SJSA1 (cell line): ENCODE measurements around the gene AGRN. TPM values are rescaled to one million over a fixed set of nuclear protein-coding genes. Genes with fewer than 3 reads are reported as not detected.
A peak's percentile ranks its signal among the peaks of the same experiment; 100 is the strongest.
"Not testable (repeated sequence)": the region's sequence is repeated elsewhere in the genome, so short reads cannot be mapped to it uniquely, and the experiment has no call there.

Experiments
- DNase-seq, 2 experiments: peaks; one replicate each; pipeline ENCODE4 v3.0.0-alpha.2; 2015 to 2020; ENCODE audit warnings: low spot score in 2 of 2, low read depth in 1 of 2
- H3K27ac ChIP-seq: fragments of 250-450 bp; sonication (Bioruptor Pico); 2 replicates; pipeline ENCODE4 v1.5.1; 2020; ENCODE audit warnings: mild to moderate bottlenecking, moderate library complexity
- H3K27me3 ChIP-seq: fragments of 250-450 bp; sonication (Bioruptor Pico); replicated peaks from 2 replicates; pipeline ENCODE4 v1.5.1; 2020; ENCODE audit warnings: mild to moderate bottlenecking, moderate library complexity
- H3K36me3 ChIP-seq: fragments of 250-450 bp; sonication (Bioruptor Pico); 2 replicates; pipeline ENCODE4 v1.5.1; 2020; ENCODE audit warnings: mild to moderate bottlenecking
- H3K4me1 ChIP-seq: fragments of 250-450 bp; sonication (Bioruptor Pico); replicated peaks from 2 replicates; pipeline ENCODE4 v1.6.1; 2021; ENCODE audit warnings: mild to moderate bottlenecking
- H3K4me3 ChIP-seq: fragments of 250-450 bp; sonication (Bioruptor Pico); 2 replicates; pipeline ENCODE4 v1.5.1; 2020; ENCODE audit warnings: mild to moderate bottlenecking
- H3K9me3 ChIP-seq: fragments of 250-450 bp; sonication (Bioruptor Pico); replicated peaks from 2 replicates; pipeline ENCODE4 v1.5.1; 2020; ENCODE audit warnings: mild to moderate bottlenecking
- total RNA-seq: library from RNA; depleted of rRNA; stranded (reverse); fragments of >200 nt; shearing (Covaris generic); gene quantifications from 2 replicates; pipeline ENCODE4 v1.2.3, GENCODE V29; 2014

The AGRN gene
- total RNA-seq, 1 experiment from 2014 or later, result 53.8 TPM

DNA sequence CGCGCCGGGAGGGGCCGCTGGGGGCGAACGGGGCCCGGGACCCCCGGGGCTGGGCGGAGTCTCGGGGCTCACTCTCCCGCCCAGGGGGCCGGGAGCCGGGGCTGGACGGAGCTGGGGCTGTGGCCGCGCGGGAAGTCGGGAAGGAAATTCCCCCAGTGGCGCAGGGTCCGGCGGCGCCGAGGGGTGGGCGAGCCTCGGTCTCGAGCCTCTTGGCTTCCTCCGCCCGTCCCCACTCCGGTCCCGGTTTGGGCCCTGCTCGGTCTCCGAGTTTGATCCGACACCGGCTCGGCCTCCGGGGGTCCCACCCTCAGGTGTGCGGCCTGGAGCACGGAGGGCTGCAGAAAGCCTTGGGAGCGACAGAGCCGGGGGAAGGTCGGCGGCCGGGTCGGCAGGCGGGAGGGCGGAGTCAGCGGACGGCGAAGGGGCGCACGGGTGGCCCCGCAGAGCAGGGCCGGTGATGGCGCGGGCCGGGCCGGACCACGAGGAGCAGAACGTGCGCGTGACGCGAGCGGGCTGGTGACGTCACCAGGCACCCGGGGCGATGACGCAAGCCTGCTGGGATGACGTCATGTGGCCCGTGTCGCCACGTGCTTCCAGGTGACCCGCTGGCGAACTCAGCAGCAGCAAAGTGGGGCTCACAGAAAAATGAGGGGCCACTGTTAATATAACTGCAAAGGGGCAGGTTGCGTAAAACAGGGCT is 19.4 kb upstream of the AGRN start:
- peak overlapping the region; percentile 100 for H3K27ac ChIP-seq
- peaks cover 33% of the 10 kb centered on the region for H3K4me1 ChIP-seq
- peaks cover 31% of the 10 kb centered on the region for H3K36me3 ChIP-seq
- H3K4me3 ChIP-seq, result peak overlapping the region; percentile 66
- H3K27me3 ChIP-seq, result no peaks in the 10 kb centered on the region
- peak; percentile 89 to 93 for DNase-seq
- H3K9me3 ChIP-seq, result peaks cover 6% of the 10 kb centered on the region; the same call in 1 of the 2 replicates

DNA sequence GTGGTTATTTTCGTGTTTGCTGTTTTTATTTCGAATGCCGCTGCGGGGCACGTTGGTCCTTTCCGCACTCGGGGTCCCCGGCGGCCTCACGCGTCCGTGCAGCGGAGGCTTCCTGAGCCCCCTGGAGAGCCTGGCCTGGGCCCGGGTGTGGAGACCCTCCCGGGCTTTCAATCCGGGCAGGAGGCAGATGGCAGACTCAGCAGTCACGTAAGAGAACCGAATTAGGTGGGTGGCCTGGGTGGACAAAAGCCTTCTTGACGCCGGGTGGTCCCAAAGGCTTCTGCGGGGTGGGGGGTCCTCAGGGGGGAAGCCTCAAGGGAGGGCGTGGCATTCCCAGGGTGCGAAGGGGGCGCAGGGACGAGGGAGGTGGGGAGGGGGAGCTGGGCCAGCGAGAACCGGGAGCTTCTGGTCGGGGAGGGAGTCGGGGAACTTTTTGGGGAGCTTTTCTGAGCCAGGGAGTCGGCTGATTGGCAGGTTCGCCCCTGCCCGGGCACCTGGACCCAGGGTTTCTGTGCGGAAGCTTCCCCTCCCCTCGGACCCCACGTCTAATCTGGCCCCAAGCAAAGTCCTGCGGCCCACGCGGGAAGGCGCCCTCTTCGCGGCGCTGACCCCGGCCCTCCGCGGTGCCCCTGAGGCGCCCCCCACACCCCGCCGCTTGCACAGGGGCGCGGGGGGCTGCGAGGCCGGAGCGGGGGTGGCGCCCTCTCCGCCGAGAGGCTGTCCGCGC is 18.7 kb upstream of the AGRN start:
- H3K27me3 ChIP-seq, result no peaks in the 10 kb centered on the region
- DNase-seq, result peak in 1 of 2 experiments; percentile 81
- H3K27ac ChIP-seq, result peak overlapping the region; percentile 100
- H3K4me1 ChIP-seq, result peaks cover 33% of the 10 kb centered on the region
- peaks cover 6% of the 10 kb centered on the region; the same call in 1 of the 2 replicates for H3K9me3 ChIP-seq
- H3K36me3 ChIP-seq, result peaks cover 31% of the 10 kb centered on the region
- H3K4me3 ChIP-seq, result peak overlapping the region; percentile 66

DNA sequence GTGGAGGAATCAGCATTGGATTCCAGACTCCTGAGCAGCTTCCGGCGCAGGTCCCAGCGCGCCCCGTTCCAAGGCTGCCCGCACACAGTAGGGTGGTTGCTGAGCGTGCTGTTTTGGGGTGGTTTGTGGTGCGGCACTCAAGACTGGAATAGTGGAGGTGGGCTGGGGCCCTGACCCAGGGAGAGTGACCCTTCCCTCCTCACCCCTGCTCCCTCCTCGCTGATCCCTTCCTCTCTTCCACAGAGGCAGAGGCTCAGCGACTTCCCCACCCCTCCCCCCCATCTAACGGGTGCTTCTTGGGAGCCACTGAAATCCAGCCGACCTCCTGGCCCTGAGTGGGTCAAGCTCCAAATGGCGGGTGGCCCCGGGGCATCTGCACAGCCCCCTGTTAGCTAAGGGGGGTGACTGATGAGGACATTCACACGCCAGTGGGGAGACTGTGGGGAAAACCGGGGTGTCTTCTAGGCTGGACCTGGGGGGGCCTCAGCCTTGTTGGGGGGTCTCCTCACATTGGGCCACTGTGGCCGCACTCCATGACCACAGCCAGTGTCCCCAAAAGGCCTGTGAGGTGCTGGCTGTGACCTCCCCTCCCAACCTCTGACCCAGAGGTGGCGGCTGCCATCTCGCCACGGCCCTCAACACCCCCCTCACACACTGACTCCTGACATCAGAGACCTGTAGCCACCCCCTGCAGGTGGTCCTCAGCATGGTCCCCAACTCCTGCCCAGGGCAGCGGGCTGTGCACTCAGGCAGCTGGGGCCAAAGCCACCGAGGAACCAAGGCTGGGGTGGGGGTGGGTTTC is 16.1 kb upstream of the AGRN start:
- no peak for DNase-seq
- Histone ChIP-seq H3K9me3 (peaks cover 6% of the 10 kb centered on the region; the same call in 1 of the 2 replicates), H3K36me3 (peaks cover 14% of the 10 kb centered on the region), H3K4me3 (no peak overlapping the region), H3K27ac (no peak overlapping the region), H3K4me1 (peaks cover 24% of the 10 kb centered on the region), H3K27me3 (no peaks in the 10 kb centered on the region)

DNA sequence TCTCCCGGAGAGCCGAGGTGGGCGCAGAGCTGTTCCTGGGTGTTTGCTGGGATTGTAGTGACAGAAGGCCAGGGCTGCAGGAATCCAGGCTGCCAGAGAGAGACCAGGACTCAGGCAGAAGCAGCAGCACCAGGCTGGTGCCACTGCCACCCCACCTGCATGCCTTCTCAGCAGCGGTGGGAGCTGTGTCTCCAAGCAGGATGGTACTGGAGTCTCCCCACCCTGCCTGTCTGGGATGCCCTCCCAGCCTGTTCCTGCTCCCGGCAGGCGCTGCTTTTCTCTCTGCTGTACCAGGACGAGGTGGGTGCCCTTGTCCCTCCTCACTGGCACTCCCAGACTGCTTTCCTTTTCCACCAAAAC is 15.5 kb upstream of the AGRN start:
- Histone ChIP-seq H3K36me3 (peaks cover 9% of the 10 kb centered on the region), H3K4me1 (peaks cover 19% of the 10 kb centered on the region), H3K27me3 (no peaks in the 10 kb centered on the region), H3K4me3 (no peak overlapping the region), H3K27ac (no peak overlapping the region), H3K9me3 (peaks cover under 1% of the 10 kb centered on the region; the same call in 1 of the 2 replicates)
- DNase-seq, result no peak

DNA sequence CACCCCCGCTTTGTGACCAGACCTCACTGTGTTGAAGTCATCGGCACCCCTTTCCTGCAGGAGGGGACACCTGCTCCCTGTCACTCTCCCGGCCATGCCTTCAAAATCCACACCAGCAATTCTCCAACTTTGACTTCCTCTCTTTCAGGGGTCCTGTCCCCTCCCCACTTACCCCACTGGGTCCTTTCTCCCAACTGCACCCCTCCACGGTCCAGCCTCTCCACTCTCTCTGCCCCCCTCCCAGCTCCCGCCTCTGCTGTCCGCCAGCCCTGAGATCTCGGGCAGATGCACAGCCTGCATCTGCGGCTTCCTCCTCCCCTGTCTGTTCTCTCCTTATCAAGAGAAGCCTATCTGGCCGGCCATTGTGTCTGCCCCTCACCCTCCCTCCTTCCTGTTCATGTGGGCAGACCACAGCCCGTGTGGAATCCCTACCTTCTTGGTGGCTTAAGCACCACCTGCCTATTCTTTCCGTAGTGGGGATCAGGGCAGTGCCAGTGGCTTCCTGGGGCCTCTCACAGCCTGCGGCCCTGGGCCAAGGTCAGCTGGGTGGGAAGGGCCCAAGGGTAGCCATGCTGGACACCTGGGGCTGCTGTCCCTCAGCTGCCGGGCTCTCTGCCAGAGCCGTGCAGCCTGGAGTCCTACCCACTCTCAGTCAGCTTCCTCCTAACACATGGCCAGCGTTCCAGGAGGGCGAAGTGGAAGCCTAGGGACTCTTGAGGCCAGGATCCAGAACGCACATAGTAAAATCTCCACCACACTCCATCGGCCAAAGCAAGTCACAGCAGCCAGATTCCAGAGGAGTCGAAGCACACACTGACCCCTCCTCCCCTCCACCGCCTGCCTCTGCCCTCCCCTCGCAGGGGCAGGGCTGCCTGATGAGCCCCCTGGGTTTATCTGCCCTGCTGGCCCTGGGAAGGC is 14.9 kb upstream of the AGRN start:
- Histone ChIP-seq H3K4me1 (peaks cover 18% of the 10 kb centered on the region), H3K27me3 (no peaks in the 10 kb centered on the region), H3K9me3 (no peaks in the 10 kb centered on the region; the same call in 1 of the 2 replicates), H3K27ac (no peak overlapping the region), H3K36me3 (peaks cover 7% of the 10 kb centered on the region; the same call in 1 of the 2 replicates), H3K4me3 (no peak overlapping the region)
- no peak for DNase-seq

DNA sequence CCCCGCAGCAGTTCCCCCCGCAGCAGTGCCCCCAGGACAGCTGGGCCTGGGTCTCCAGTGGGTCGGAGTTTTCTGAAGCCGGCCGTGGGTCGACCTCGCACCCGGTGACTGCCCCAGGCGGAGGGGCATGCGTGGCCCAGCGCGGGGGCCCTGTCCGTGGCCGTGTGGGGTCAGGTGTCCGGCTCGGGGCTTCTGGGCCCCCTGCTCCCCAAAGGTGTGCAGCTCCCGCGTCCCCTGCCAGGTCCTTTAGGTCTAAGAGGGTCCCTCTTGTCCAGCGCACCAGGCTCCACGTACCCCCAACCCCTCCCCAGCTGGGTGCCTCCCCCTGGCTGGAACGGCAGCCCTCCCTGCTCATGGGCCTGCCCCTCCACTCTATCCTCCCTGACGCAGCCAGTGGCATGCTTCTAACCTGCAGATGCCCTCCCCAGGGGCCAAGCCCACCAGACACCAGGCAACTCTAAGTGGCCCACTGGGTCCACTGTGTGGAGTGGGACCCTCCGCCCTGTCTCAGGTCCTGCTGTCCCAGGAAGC is 14.1 kb upstream of the AGRN start:
- no peak for DNase-seq
- no peak overlapping the region for H3K4me3 ChIP-seq
- H3K9me3 ChIP-seq, result no peaks in the 10 kb centered on the region
- H3K4me1 ChIP-seq, result peaks cover 10% of the 10 kb centered on the region
- H3K27me3 ChIP-seq, result no peaks in the 10 kb centered on the region
- H3K36me3 ChIP-seq, result 0 out of 2 replicates have a peak, but pooled peaks cover 2% of the 10 kb centered on the region
- no peak overlapping the region for H3K27ac ChIP-seq

DNA sequence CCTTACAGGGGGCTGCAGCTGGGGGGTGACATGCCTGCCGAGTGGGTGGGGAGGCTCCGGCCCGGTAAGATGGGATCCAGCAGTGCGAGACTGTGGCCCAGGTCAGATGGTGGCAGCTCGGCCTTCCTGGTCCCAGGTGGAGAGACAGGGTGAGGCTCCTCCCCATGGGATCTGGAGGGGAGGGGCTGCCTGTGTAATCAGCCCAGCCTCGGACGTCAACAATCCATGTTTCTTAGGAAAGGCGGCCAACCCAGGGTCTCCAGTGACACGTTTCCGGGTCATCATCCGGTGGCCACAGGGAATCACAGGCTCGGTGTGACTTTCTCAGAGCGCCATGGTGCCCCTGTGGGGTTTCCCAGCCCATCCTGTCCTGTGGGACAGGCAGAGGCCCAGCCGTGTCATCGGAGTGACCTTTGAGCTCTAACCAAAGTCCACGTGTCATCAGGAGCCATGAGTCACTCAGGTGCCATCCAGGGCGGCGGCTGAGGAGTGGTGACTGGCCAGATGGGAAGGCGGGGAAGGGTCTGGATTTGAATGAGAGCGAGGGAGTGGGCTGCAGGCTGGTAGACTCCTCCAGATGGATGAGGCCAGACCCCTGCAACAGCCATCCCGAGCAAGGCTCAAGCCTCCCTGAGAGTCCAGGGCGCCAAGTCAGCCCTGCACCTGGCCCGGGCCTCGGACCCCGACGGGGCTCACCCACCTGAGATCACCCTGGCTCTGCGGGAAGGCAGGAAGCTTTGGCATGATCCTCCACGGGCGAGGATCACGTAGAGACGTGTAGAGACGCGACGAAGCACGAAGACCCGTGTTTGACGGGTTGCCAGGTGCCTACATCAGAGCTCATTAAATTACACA is 13.4 kb upstream of the AGRN start:
- Histone ChIP-seq H3K36me3 (0 out of 2 replicates have a peak, but pooled peaks cover 2% of the 10 kb centered on the region), H3K27me3 (no peaks in the 10 kb centered on the region), H3K9me3 (no peaks in the 10 kb centered on the region), H3K4me3 (no peak overlapping the region), H3K4me1 (peaks cover 3% of the 10 kb centered on the region), H3K27ac (no peak overlapping the region)
- no peak for DNase-seq

DNA sequence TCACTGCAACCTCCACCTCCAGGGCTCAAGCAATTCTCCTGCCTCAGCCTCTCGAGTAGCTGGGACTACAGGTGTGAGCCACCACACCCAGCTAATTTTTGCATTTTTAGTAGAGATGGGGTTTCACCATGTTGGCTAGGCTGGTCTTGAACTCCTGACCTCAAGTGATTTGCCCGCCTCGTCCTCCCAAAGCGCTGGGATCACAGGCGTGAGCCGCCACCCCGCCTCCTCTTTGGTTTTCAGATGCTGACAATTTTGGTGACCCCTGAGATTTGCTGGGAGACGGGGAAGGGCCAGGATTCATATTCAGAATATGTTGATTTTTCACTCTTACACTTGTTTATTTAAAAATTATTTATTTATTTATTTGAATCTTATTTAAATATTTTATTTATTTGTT is 9.8 kb upstream of the AGRN start:
- not testable (repeated sequence) for H3K9me3 ChIP-seq, H3K36me3 ChIP-seq, H3K4me3 ChIP-seq, H3K27ac ChIP-seq, H3K27me3 ChIP-seq
- DNase-seq, result peak in 1 of 2 experiments; percentile 28
- H3K4me1 ChIP-seq, result peaks cover 17% of the 10 kb centered on the region

DNA sequence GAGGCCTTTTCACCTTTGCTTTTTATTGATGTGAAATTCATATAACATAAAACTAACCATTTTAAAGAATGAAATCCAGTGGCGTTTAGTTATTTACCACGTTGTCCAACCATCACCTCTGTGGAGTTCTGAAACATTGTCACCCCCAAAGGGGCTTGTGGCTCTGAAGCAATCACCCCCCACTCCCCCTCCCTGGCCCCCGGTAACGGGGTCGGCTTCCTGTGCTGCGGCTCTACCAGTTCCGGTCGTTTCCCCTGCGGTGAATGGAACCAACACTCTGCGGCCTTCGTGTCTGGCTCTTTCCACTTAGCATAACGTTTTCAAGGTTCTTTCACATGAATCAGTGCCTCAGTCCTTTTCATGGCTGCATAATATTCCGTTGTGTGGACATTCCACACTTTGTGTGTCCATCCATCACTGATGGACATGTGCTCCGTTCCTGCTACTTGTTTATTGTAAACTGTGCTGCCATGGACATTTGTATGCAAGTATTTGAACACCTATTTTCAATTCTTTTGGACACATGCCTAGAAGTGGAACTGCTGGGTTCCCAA is 8.4 kb upstream of the AGRN start:
- no peaks in the 10 kb centered on the region for H3K9me3 ChIP-seq
- H3K4me1 ChIP-seq, result peaks cover 20% of the 10 kb centered on the region
- H3K27me3 ChIP-seq, result no peaks in the 10 kb centered on the region
- no peak overlapping the region for H3K4me3 ChIP-seq
- no peak for DNase-seq
- H3K27ac ChIP-seq, result no peak overlapping the region
- peaks cover 12% of the 10 kb centered on the region for H3K36me3 ChIP-seq

DNA sequence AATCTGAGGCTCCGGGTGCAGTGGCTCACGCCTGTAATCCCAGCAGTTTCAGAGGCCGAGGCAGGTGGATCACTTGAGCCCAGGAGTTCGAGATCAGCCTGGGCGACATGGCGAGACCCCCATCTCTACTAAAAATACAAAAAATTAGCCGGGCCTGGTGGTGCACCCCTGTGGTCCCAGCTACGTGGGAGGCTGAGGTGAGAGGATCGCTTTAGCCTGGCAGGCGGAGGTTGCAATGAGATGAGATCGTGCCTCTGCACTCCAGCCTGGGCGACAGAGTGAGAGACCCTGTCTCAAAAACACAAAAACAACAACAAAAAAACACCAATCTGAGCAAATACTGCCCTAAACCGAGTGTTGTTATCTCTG is 7.2 kb upstream of the AGRN start:
- not testable (repeated sequence) for H3K9me3 ChIP-seq, DNase-seq, H3K27me3 ChIP-seq
- H3K36me3 ChIP-seq, result peaks cover 15% of the 10 kb centered on the region
- H3K4me3 ChIP-seq, result peak overlapping the region; percentile 49
- peaks cover 20% of the 10 kb centered on the region for H3K4me1 ChIP-seq
- H3K27ac ChIP-seq, result peak overlapping the region; percentile 66

DNA sequence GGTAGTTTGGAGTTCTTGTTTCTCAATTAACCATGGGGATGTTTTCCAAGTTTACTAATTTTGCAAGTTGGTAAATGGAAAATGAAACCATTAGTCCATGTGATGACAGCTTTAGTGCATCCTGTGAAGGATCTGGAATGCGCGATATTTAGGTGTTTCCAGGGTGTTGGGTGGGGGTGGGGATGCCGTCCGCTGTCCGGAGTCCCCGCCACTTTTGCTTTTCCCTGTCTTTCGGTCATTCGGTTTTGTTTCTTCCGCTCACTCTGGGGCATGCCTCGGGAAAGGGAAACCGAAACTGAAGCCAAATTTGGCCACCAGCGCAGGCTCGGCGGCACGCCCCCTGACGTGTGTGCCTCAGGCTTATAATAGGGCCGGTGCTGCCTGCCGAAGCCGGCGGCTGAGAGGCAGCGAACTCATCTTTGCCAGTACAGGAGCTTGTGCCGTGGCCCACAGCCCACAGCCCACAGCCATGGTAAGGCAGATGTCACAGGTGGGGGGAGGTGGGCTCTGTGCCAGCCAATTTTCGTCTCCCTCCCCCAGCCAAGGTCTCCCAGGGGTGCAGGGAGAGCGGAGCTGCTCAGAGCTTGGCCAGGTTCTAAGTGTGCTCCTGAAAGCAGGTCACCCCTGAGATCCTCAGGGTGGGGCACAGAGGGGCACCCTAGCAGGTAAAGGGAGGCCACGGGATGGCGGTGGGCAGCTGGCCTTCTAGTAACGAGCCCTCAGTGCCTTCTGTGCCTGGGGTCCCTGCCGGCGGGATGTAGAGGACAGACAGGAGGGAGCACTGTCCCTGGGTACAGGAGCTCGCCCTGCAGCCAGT is 6.6 kb upstream of the AGRN start, which contains the start of gene ISG15:
ISG15 (plus strand) TSS at position 393 of the 817 bp plus-strand sequence; CDS start at position 470, 77 bp downstream.
- no peaks in the 10 kb centered on the region for H3K27me3 ChIP-seq
- H3K4me1 ChIP-seq, result peaks cover 20% of the 10 kb centered on the region
- no peaks in the 10 kb centered on the region for H3K9me3 ChIP-seq
- peaks cover 15% of the 10 kb centered on the region for H3K36me3 ChIP-seq
- peak within 1 kb of the TSS; percentile 66 for H3K27ac ChIP-seq
- peak within 1 kb of the TSS; percentile 49 for H3K4me3 ChIP-seq
- peak; percentile 89 for DNase-seq
